GM19193 (cell line): ENCODE measurements around the gene SAMD3.

ENCODE experiments used
- POLR2A ChIP-seq: IDR thresholded peaks from 4 replicates; pipeline ENCODE4 v1.6.1; 2011; ENCODE audit not compliant: insufficient read depth, insufficient read length; ENCODE audit errors: extremely low read depth

SAMD3 gene

DNA sequence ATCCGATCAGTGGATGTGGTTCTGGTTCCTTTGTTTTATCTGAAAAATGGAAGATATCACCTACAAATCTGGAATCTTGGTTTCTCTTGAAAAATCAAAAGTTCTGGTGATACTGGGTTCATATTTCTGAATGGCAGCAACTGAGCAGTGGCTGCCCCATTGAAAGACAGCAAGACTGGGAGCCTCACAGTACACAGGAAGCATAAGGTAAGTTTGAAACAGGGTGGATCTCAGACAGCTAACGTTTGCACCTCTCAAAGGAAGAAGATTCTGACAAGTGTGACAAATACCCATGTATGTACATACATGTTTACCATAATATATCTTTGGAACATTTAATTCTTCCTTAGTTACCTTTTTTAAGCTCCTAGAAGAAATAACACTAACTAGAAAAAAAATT is at the start of gene SAMD3:
Gene SAMD3 (minus strand): TSS at position 177 of the 400 bp plus-strand sequence. CDS start 7,678 bp downstream, outside the sequence.
- TF ChIP-seq POLR2A: no peak

DNA sequence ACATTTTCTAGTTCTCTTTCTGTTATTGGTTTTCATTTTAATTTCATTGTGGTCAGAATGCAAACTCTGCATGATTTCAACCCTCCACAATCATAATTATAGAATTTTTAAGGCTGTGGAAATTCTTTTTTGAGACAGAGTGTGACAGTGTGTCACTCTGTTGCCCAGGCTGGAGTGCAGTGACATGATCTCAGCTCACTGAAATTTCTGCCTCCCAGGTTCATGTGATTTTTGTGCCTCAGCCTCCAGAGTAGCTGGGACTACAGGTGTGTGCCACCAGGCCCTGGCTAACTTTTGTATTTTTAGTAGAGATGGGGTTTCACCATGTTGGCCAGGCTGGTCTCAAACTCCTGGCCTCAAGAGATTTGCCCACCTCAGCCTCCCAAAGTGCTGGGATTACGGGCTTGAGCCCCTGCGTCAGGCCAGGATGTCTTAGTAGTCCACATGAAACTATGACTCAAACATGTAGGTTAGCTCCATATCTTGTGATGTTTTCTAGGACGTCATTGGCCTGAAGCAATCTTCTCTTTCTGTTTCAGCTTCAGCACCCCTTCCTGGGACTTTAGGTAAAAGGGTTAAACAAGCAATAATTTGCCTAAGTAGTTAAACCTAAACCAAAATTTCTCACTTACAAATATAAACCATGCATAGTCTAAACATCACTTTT is 47.4 kb upstream of the SAMD3 start:
- TF ChIP-seq POLR2A: no peak

DNA sequence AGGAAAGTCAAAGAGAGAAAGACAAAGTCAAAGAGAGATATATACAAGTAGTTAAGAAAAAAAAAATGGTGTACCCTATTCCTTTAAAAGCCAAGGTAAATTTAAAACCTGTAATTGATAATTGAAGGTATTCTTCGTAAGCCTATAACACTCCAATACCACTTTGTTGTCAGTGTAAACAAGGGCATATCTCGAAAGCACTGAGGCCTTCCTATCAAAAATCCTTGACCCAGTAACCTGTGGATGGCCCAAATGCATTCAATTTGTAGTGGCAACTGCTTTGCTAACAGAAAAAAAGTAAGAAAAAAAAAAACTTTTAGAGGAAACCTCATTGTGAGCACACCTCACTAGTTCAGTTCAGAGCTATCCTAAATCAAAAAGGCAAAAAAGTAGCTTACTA is 39.3 kb upstream of the SAMD3 start:
- TF ChIP-seq POLR2A: no peak

DNA sequence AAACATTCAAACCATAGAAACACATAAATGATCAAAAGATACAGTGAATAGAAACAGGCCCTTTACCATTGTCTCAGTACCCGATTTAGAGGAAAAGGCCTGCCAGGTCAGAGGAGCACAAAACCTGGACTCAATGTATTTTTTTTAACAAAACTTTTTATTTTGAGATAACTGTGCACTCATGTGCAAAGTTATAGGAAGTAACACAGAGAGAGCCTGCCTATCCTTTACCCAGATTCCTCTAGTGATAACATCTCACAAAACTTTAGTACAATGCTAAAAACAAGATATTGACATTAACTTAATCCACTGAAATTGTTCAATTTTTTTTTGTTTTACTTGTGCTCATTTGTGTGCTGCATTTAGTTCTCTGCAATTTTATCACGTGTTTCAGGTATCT is 36.8 kb upstream of the SAMD3 start:
- TF ChIP-seq POLR2A: no peak

GRCh38 chr6:130259140-130259539 is 36.4 kb upstream of the SAMD3 start:
- TF ChIP-seq POLR2A: no peak

DNA sequence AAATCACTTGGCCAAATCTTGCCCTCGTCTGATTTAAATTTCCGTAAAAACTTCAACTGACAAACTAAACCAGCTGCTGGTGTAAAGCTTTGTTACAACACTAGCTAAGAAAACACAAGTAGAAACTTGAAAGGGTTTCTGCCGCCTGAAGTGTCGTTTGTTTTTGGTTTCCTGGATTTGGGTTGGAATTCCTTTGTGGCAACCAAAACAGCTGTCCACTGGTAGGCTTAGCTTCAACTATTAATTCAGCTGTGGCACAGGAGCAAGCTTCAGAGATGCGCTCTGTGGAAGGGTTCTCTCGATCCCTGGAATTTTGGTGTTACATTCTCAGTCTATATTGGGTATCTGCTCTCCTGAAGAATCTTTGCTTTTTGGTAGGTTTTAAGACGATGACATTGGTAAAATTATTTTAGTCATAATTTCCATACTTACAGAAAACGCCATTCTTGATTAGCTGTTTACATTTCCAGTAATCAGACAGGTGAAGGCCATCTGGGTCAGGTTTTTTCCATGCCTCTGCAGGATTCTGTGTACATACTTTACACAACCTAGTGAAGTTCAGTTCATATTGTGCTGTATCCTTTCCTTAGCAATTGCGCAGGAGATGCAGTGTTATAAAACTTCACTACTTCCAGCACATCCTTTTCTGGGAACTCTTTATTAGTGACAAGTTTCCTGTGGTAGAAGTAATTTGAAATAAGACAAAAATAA is 29.9 kb upstream of the SAMD3 start:
- no peak for TF ChIP-seq POLR2A

DNA sequence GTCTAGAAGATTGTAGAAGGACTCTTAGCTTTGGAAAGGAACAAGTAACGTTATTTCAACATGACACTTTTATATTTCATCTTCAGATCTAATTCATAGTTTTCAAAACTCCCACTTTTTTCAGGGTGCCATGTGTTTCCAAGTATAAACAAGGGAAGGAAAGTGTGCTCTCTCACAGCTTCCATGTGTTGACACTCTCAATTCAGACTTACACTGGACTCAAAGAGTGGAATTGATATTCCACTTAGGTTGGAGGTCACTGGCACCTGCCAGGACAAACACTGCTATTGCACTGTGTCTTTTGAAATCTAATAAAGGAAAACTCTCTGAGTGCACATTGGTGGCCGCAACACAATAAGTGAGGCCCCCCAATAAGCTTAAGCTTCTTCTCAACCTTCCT is 22.5 kb upstream of the SAMD3 start:
- no peak for TF ChIP-seq POLR2A

DNA sequence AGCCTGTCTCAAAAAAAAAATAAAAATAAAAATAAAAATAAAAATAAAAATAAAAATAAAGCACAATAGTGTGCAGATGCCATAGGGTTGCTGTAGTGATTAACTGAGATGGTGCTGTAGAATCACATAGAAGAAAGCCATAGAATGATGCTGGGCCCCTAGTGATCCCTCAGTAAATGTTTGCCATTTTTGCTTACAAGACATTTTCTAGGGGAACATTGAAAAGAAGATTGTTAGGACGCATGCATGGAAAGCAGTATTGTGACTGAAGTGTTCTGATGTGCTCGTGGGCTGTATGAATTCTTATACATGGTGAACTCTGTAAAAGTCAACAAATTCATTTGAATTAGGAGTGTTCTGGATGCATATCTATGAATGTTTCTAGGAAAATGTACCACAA is 22.0 kb upstream of the SAMD3 start:
- no peak for TF ChIP-seq POLR2A

GRCh38 chr6:130240232-130240631 is 17.5 kb upstream of the SAMD3 start:
- TF ChIP-seq POLR2A: no peak

DNA sequence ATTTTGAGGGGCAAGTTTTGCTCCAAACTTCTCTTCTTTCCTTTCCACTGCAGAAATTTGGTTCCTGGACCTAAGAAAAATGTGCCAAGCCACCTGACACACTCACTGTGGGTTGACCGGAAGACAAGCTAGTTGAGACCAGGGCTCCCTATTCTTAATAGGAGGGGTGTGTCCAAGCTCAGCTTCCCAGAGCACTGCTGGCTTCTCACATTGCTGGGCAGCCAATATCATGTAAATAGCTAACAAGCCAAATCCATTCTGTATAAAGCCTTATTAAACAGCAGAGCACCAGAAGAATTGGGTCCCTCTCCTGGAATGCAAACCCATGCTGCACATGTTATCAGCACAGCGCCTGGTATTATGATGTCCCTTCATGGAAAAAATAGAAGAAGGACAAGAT is 17.0 kb upstream of the SAMD3 start:
- no peak for TF ChIP-seq POLR2A

- no peak for TF ChIP-seq POLR2A
These were observed 10.6 kb upstream of the SAMD3 start for GRCh38 chr6:130233330-130233729.

- no peak for TF ChIP-seq POLR2A
These were observed 6.9 kb upstream of the SAMD3 start for GRCh38 chr6:130229645-130230044.

- no peak for TF ChIP-seq POLR2A
These were observed 757 bp upstream of the SAMD3 start for GRCh38 chr6:130223508-130223907.

- no peak for TF ChIP-seq POLR2A
These were observed 4.6 kb downstream of the SAMD3 start for GRCh38 chr6:130218134-130218533.

GRCh38 chr6:130216620-130217019 is 6.1 kb downstream of the SAMD3 start:
- no peak for TF ChIP-seq POLR2A

DNA sequence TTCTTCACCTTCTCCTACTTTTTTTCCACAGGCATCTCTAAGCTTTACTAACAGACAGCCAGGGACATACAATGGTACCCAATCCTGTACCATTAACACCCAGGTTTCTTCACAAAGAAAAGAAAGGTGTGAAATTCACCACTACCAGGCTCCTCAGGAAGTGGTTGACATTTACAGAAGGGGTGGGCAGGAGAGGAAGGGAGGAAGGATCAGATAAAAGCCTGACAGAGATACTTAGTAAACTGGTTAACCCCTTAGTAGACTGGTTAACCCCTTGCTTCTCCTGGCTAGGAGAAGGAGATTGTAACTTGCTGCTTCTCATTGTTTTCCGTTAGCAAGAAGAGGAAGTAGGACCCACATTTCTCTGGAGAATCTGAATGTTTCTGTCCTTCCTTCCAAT is 7.2 kb downstream of the SAMD3 start:
- no peak for TF ChIP-seq POLR2A
